OCI-LY1 (cell line): ENCODE data around the gene UFSP2.

Experiments used
- CTCF ChIP-seq: fragments of 200-600 bp; sonication (generic), shearing (Covaris generic); IDR thresholded peaks from 2 replicates; pipeline ENCODE4 v1.5.1; 2017; ENCODE audit warnings: mild to moderate bottlenecking, antibody characterized with exemption, low read length, moderate library complexity, mixed read lengths
- EZH2 ChIP-seq: fragments of 200-600 bp; sonication (generic), shearing (Covaris generic); IDR thresholded peaks from 2 replicates; pipeline ENCODE4 v1.8.0; 2017; ENCODE audit warnings: borderline replicate concordance, mixed run types, mild to moderate bottlenecking, antibody characterized with exemption, low read length, moderate library complexity, mixed read lengths

- no peak for TF ChIP-seq EZH2
- TF ChIP-seq CTCF = no peak
Observed at GRCh38 chr4:185421366-185422124, 4.2 kb downstream of the UFSP2 start.
